Esophagus squamous epithelium (tissue), 4 donors: ENCODE results near the gene ODC1.

Experiments used
- POLR2A ChIP-seq, 4 donors: fragments of 450-650 bp; IDR thresholded peaks; one replicate each; pipeline ENCODE4 v1.6.1; 2017; ENCODE audit warnings: antibody characterized with exemption in 4 of 4, mild to moderate bottlenecking in 4 of 4, moderate library complexity in 3 of 4
- TF ChIP-seq, protein P1 (sequence below), 6 experiments: fragments of 450-650 bp in 4 of 6; fragments of 200-600 bp in 2 of 6; sonication (generic) in 2 of 6; IDR thresholded peaks; one replicate each; pipeline ENCODE4 v1.5.1; 2016 to 2019; ENCODE audit warnings: antibody characterized with exemption in 6 of 6, mild to moderate bottlenecking in 4 of 6, moderate library complexity in 4 of 6

DNA sequence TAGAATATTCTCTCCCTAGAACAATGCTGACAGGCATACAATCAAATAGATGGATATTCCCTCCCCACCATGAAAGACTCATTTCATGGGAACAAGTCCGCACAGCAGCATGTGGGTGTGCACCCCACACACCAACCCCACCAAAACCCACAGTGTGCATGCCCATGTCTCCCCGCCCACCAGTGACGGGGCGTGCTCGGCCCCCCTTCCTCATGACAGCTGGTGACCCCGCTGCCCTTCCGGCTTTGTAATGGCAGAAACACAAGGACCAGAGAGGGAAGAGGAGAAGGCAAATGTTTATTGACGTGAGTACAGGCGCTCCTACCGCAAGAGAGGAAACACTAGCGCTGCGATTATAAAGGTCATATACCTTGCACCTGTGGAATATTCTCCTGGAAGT is 30.8 kb upstream of the ODC1 start:
- TF ChIP-seq, protein P1, sequence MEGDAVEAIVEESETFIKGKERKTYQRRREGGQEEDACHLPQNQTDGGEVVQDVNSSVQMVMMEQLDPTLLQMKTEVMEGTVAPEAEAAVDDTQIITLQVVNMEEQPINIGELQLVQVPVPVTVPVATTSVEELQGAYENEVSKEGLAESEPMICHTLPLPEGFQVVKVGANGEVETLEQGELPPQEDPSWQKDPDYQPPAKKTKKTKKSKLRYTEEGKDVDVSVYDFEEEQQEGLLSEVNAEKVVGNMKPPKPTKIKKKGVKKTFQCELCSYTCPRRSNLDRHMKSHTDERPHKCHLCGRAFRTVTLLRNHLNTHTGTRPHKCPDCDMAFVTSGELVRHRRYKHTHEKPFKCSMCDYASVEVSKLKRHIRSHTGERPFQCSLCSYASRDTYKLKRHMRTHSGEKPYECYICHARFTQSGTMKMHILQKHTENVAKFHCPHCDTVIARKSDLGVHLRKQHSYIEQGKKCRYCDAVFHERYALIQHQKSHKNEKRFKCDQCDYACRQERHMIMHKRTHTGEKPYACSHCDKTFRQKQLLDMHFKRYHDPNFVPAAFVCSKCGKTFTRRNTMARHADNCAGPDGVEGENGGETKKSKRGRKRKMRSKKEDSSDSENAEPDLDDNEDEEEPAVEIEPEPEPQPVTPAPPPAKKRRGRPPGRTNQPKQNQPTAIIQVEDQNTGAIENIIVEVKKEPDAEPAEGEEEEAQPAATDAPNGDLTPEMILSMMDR (IDR thresholded peaks at IDR 0.05) = no peak
- no peak for TF ChIP-seq POLR2A (IDR thresholded peaks at IDR 0.05)
